ENCODE results near the gene RTN4R. TPM values are rescaled to one million over a fixed set of nuclear protein-coding genes. Genes with fewer than 3 reads are reported as not detected.
"Not testable (repeated sequence)": the region's sequence is repeated elsewhere in the genome, so short reads cannot be mapped to it uniquely, and the experiment has no call there.

RTN4R gene
- total and polyA plus RNA-seq, 9 donors: 0.48 to 8.2 (median 1.8) TPM; not detected in 1

- DNase-seq: no peak
- TF ChIP-seq EP300 (IDR thresholded peaks at IDR 0.05) (no peak), POLR2A (IDR thresholded peaks at IDR 0.05) (no peak), CTCF (IDR thresholded peaks at IDR 0.05) (no peak)
- H3K4me3 ChIP-seq: no peak overlapping the region
- intact Hi-C loops (cut with DNase I): no loop called here
- H3K9me3 ChIP-seq: no peaks in the 10 kb centered on the region
- H3K27ac ChIP-seq: no peak overlapping the region
- no peaks in the 10 kb centered on the region for H3K36me3 ChIP-seq
- WGBS, 3 donors: 78 to 85% (median 78%) methylated on average over 9 of the region's 9 CpGs
- H3K27me3 ChIP-seq: no peaks in the 10 kb centered on the region
- H3K4me1 ChIP-seq (ENCODE audit: insufficient read depth): peaks cover 3% of the 10 kb centered on the region
Measured at GRCh38 chr22:20304646-20305045, 36.5 kb upstream of the RTN4R start.

GRCh38 chr22:20303229-20303534 lies 35.1 kb upstream of the RTN4R start:
- intact Hi-C loops (cut with DNase I); H3K4me3 ChIP-seq; H3K27me3 ChIP-seq: not testable (repeated sequence)

GRCh38 chr22:20302438-20303228 lies 34.5 kb upstream of the RTN4R start:
- no peaks in the 10 kb centered on the region for H3K27me3 ChIP-seq
- intact Hi-C loops (cut with DNase I): no loop called here
- peaks cover 3% of the 10 kb centered on the region for H3K4me1 ChIP-seq (ENCODE audit: insufficient read depth)
- H3K4me3 ChIP-seq: no peak overlapping the region
- H3K9me3 ChIP-seq: no peaks in the 10 kb centered on the region
- no peak for DNase-seq
- H3K27ac ChIP-seq: no peak overlapping the region
- TF ChIP-seq EP300 (IDR thresholded peaks at IDR 0.05) (no peak), POLR2A (IDR thresholded peaks at IDR 0.05) (no peak), CTCF (IDR thresholded peaks at IDR 0.05) (no peak)
- WGBS, 3 donors: 63 to 78% (median 64%) methylated on average over 13 of the region's 13 CpGs
- H3K36me3 ChIP-seq: no peaks in the 10 kb centered on the region

More at GRCh38 chr22:20303229-20303534, 35.1 kb upstream of the RTN4R start:
- not testable (repeated sequence) for H3K9me3 ChIP-seq; H3K36me3 ChIP-seq; H3K4me1 ChIP-seq (ENCODE audit: insufficient read depth); DNase-seq; H3K27ac ChIP-seq
- 53 to 65% (median 59%) methylated on average over 7 of the region's 7 CpGs for WGBS, 3 donors

- TF ChIP-seq CTCF (IDR thresholded peaks at IDR 0.05): no peak
- TF ChIP-seq EP300 (IDR thresholded peaks at IDR 0.05): no peak
- no peak for TF ChIP-seq POLR2A (IDR thresholded peaks at IDR 0.05)
- peaks cover 3% of the 10 kb centered on the region for H3K4me1 ChIP-seq (ENCODE audit: insufficient read depth)
- H3K4me3 ChIP-seq: peak overlapping the region; percentile 52
- H3K27ac ChIP-seq: no peak overlapping the region
- H3K9me3 ChIP-seq: no peaks in the 10 kb centered on the region
- no peaks in the 10 kb centered on the region for H3K27me3 ChIP-seq
- intact Hi-C loops (cut with DNase I): no loop called here
- peak in 3 of 5 donors; percentile 27 to 68 (median 50) for DNase-seq
- no peaks in the 10 kb centered on the region for H3K36me3 ChIP-seq
- 0 to 1% (median 0%) methylated on average over 18 to 52 of the region's 52 CpGs for WGBS, 3 donors
Measured at GRCh38 chr22:20299746-20300136, 31.6 kb upstream of the RTN4R start.

Data from ovary (tissue), 9 donors.